Neural crest cell (in vitro differentiated cells): ENCODE data around the gene OPTC. TPM values are rescaled to one million over a fixed set of nuclear protein-coding genes. Genes with fewer than 3 reads are reported as not detected.
A peak's percentile ranks its signal among the peaks of the same experiment; 100 is the strongest.

Experiments
- DNase-seq: peaks from one replicate; pipeline ENCODE4 v3.0.0; 2021; ENCODE audit warnings: low read depth, mixed read lengths, low spot score
- H3K27ac Mint-ChIP-seq: one replicate; pipeline ENCODE4 v1.8.0; 2021; ENCODE audit warnings: mild to moderate bottlenecking, mixed read lengths; ENCODE audit not compliant: unreplicated experiment
- H3K27me3 Mint-ChIP-seq: 2 replicates; pipeline ENCODE4 v1.8.0; 2021; ENCODE audit warnings: low read depth, mild to moderate bottlenecking, mixed read lengths
- H3K36me3 Mint-ChIP-seq: 2 replicates; pipeline ENCODE4 v1.8.0; 2021; ENCODE audit warnings: low read depth, mild to moderate bottlenecking, mixed read lengths
- H3K4me1 Mint-ChIP-seq: 2 replicates; pipeline ENCODE4 v1.8.0; 2021; ENCODE audit warnings: mixed read lengths
- H3K4me3 Mint-ChIP-seq: one replicate; pipeline ENCODE4 v1.8.0; 2021; ENCODE audit warnings: mild to moderate bottlenecking, mixed read lengths
- H3K9me3 Mint-ChIP-seq: 2 replicates; pipeline ENCODE4 v1.8.0; 2021; ENCODE audit warnings: mixed read lengths
- total RNA-seq: library from RNA; stranded (reverse); gene quantifications from 2 replicates; pipeline ENCODE4 v1.2.1, GENCODE V29; 2021
- TF ChIP-seq, protein P1 (sequence below): fragments of 200-600 bp; sonication (generic); conservative IDR thresholded peaks from 2 replicates; pipeline ENCODE4 v1.5.0; 2021; ENCODE audit warnings: antibody characterized with exemption, mild to moderate bottlenecking

OPTC gene
- total RNA-seq, 1 donor from 2014 or later, result not detected

GRCh38 chr1:203521812-203522211, 27.9 kb downstream of the OPTC start:
- H3K4me1 Mint-ChIP-seq, result peaks cover 81% of the 10 kb centered on the region

DNA sequence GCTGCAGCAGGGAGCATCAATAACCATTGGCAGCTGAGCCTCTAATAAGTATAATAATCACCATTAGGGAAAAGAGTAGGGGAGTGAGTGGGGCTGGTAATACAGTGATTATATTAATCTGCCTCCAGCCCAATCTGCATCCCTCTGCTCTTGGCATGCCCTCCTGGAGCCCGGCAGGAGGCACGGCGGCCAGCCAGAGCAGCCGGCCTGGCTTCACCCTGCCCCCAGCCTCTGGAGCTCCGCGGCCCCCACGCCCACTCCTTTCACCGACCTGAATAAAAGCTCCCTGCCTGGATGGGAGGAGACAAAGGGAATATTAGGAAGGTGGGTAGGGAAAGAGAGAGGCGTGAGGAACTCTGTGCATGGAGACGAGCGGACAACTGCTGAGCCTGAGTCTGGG, 28.3 kb downstream of the OPTC start:
- no peaks in the 10 kb centered on the region for H3K9me3 Mint-ChIP-seq
- TF ChIP-seq, protein P1, sequence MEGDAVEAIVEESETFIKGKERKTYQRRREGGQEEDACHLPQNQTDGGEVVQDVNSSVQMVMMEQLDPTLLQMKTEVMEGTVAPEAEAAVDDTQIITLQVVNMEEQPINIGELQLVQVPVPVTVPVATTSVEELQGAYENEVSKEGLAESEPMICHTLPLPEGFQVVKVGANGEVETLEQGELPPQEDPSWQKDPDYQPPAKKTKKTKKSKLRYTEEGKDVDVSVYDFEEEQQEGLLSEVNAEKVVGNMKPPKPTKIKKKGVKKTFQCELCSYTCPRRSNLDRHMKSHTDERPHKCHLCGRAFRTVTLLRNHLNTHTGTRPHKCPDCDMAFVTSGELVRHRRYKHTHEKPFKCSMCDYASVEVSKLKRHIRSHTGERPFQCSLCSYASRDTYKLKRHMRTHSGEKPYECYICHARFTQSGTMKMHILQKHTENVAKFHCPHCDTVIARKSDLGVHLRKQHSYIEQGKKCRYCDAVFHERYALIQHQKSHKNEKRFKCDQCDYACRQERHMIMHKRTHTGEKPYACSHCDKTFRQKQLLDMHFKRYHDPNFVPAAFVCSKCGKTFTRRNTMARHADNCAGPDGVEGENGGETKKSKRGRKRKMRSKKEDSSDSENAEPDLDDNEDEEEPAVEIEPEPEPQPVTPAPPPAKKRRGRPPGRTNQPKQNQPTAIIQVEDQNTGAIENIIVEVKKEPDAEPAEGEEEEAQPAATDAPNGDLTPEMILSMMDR, result no peak
- H3K27ac Mint-ChIP-seq, result peak overlapping the region; percentile 83
- no peaks in the 10 kb centered on the region for H3K36me3 Mint-ChIP-seq
- H3K4me1 Mint-ChIP-seq, result peaks cover 82% of the 10 kb centered on the region
- H3K4me3 Mint-ChIP-seq, result peak overlapping the region; percentile 7
- H3K27me3 Mint-ChIP-seq, result no peaks in the 10 kb centered on the region
- no peak for DNase-seq

More at GRCh38 chr1:203521812-203522211, 27.9 kb downstream of the OPTC start:
- no peak for DNase-seq
- no peak overlapping the region for H3K27ac Mint-ChIP-seq
- no peaks in the 10 kb centered on the region for H3K27me3 Mint-ChIP-seq
- TF ChIP-seq, protein P1, result no peak
- H3K4me3 Mint-ChIP-seq, result no peak overlapping the region
- H3K36me3 Mint-ChIP-seq, result no peaks in the 10 kb centered on the region
- H3K9me3 Mint-ChIP-seq, result no peaks in the 10 kb centered on the region

- peaks cover 77% of the 10 kb centered on the region for H3K4me1 Mint-ChIP-seq
These were observed 29.7 kb downstream of the OPTC start for GRCh38 chr1:203523667-203524066.

GRCh38 chr1:203524152-203524551, 30.2 kb downstream of the OPTC start:
- TF ChIP-seq, protein P1, result no peak
- no peaks in the 10 kb centered on the region for H3K36me3 Mint-ChIP-seq
- H3K27ac Mint-ChIP-seq, result peak overlapping the region; percentile 4
- no peaks in the 10 kb centered on the region for H3K9me3 Mint-ChIP-seq
- no peaks in the 10 kb centered on the region for H3K27me3 Mint-ChIP-seq
- peaks cover 72% of the 10 kb centered on the region for H3K4me1 Mint-ChIP-seq
- no peak for DNase-seq
- H3K4me3 Mint-ChIP-seq, result peak overlapping the region; percentile 11

More at GRCh38 chr1:203523667-203524066, 29.7 kb downstream of the OPTC start:
- DNase-seq, result no peak
- Mint-ChIP-seq H3K4me3 (no peak overlapping the region), H3K9me3 (no peaks in the 10 kb centered on the region), H3K27me3 (no peaks in the 10 kb centered on the region), H3K27ac (peak overlapping the region; percentile 19), H3K36me3 (no peaks in the 10 kb centered on the region)
- TF ChIP-seq, protein P1, result no peak

GRCh38 chr1:203524824-203525223, 30.9 kb downstream of the OPTC start:
- no peaks in the 10 kb centered on the region for H3K36me3 Mint-ChIP-seq
- DNase-seq, result no peak
- TF ChIP-seq, protein P1, result no peak
- H3K9me3 Mint-ChIP-seq, result no peaks in the 10 kb centered on the region
- H3K4me3 Mint-ChIP-seq, result no peak overlapping the region
- peaks cover 65% of the 10 kb centered on the region for H3K4me1 Mint-ChIP-seq
- H3K27me3 Mint-ChIP-seq, result no peaks in the 10 kb centered on the region
- peak overlapping the region; percentile 10 for H3K27ac Mint-ChIP-seq
